H9 (cell line): Measurements from ENCODE around the gene CSHL1. TPM values are rescaled to one million over a fixed set of nuclear protein-coding genes. Genes with fewer than 3 reads are reported as not detected.
A peak's percentile ranks its signal among the peaks of the same experiment; 100 is the strongest.
"Not testable (repeated sequence)": the region's sequence is repeated elsewhere in the genome, so short reads cannot be mapped to it uniquely, and the experiment has no call there.

Experiments used
- DNase-seq: peaks from one replicate; pipeline ENCODE4 v3.0.0-alpha.2; 2017
- H2AFZ ChIP-seq: one replicate; pipeline ENCODE4 v1.6.1; 2013; ENCODE audit warnings: mild to moderate bottlenecking, low read length, control low read depth, moderate library complexity
- H2AK5ac ChIP-seq: 2 replicates; pipeline ENCODE4 v1.6.1; 2013; ENCODE audit warnings: low read length, control low read depth, mixed read lengths; ENCODE audit not compliant: insufficient read length
- H2BK120ac ChIP-seq: one replicate; pipeline ENCODE4 v1.6.1; 2013; ENCODE audit warnings: low read depth, mild to moderate bottlenecking, low read length, control low read depth, inconsistent platforms; ENCODE audit not compliant: poor library complexity, severe bottlenecking
- H2BK12ac ChIP-seq: 2 replicates; pipeline ENCODE4 v1.6.1; 2013; ENCODE audit warnings: low read length, control low read depth, mixed read lengths, low read depth; ENCODE audit not compliant: insufficient read length
- H2BK15ac ChIP-seq: 2 replicates; pipeline ENCODE4 v1.6.1; 2013; ENCODE audit warnings: low read depth, low read length, control low read depth
- H2BK20ac ChIP-seq: one replicate; pipeline ENCODE4 v1.6.1; 2013; ENCODE audit warnings: low read depth, mild to moderate bottlenecking, low read length, control low read depth, inconsistent platforms; ENCODE audit not compliant: poor library complexity, severe bottlenecking
- H2BK5ac ChIP-seq: 2 replicates; pipeline ENCODE4 v1.6.1; 2013; ENCODE audit warnings: low read length, control low read depth, mixed read lengths; ENCODE audit not compliant: insufficient read length
- H3K14ac ChIP-seq: 2 replicates; pipeline ENCODE4 v1.6.1; 2013; ENCODE audit warnings: low read length, control low read depth; ENCODE audit not compliant: insufficient read depth
- H3K18ac ChIP-seq: 2 replicates; pipeline ENCODE4 v1.6.1; 2013; ENCODE audit warnings: low read depth, mild to moderate bottlenecking, mixed read lengths, low read length, control low read depth; ENCODE audit not compliant: insufficient read length
- H3K23ac ChIP-seq: 2 replicates; pipeline ENCODE4 v1.6.1; 2013; ENCODE audit warnings: low read length, control low read depth, mixed read lengths, low read depth; ENCODE audit not compliant: insufficient read length
- H3K23me2 ChIP-seq: 2 replicates; pipeline ENCODE4 v1.6.1; 2013; ENCODE audit warnings: low read depth, mild to moderate bottlenecking, mixed read lengths, low read length, control low read depth; ENCODE audit not compliant: insufficient read length, poor library complexity, severe bottlenecking
- H3K27ac ChIP-seq: 2 replicates; pipeline ENCODE4 v1.5.1; 2013; ENCODE audit warnings: low read length, control low read depth, mixed read lengths, low read depth; ENCODE audit not compliant: insufficient read length
- H3K27me3 ChIP-seq: 2 replicates; pipeline ENCODE4 v1.6.1; 2013; ENCODE audit warnings: low read length, control low read depth, inconsistent platforms; ENCODE audit not compliant: insufficient read depth
- H3K4ac ChIP-seq: 2 replicates; pipeline ENCODE4 v1.6.1; 2013; ENCODE audit warnings: low read depth, mild to moderate bottlenecking, control low read depth, inconsistent platforms, low read length, moderate library complexity
- H3K4me1 ChIP-seq: 2 replicates; pipeline ENCODE4 v1.6.1; 2013; ENCODE audit warnings: low read length, control low read depth, inconsistent platforms; ENCODE audit not compliant: insufficient read depth
- H3K4me2 ChIP-seq: 2 replicates; pipeline ENCODE4 v1.6.1; 2013; ENCODE audit warnings: low read length, control low read depth, mixed read lengths; ENCODE audit not compliant: insufficient read length, insufficient read depth
- H3K56ac ChIP-seq: 2 replicates; pipeline ENCODE4 v1.6.1; 2013; ENCODE audit warnings: low read depth, mild to moderate bottlenecking, mixed read lengths, low read length, control low read depth; ENCODE audit not compliant: insufficient read length
- H3K79me1 ChIP-seq: 2 replicates; pipeline ENCODE4 v1.6.1; 2013; ENCODE audit warnings: low read depth, mild to moderate bottlenecking, moderate library complexity, low read length, control low read depth, inconsistent platforms; ENCODE audit not compliant: insufficient read depth, poor library complexity, severe bottlenecking
- H3K79me2 ChIP-seq: 2 replicates; pipeline ENCODE4 v1.6.1; 2013; ENCODE audit warnings: low read length, control low read depth, inconsistent platforms; ENCODE audit not compliant: insufficient read depth
- H3K9ac ChIP-seq: 2 replicates; pipeline ENCODE4 v1.6.1; 2013; ENCODE audit warnings: low read length, control low read depth, mixed read lengths; ENCODE audit not compliant: insufficient read length; ENCODE audit errors: extremely low read depth
- H3K9me3 ChIP-seq: one replicate; pipeline ENCODE4 v1.6.1; 2013; ENCODE audit warnings: low read depth, low read length, inconsistent platforms; ENCODE audit not compliant: control insufficient read depth
- H3T11ph ChIP-seq: one replicate; pipeline ENCODE4 v1.6.1; 2013; ENCODE audit warnings: mild to moderate bottlenecking, low read length, control low read depth, inconsistent platforms
- H4K20me1 ChIP-seq: one replicate; pipeline ENCODE4 v1.6.1; 2013; ENCODE audit not compliant: control insufficient read depth, insufficient read length, insufficient read depth
- H4K5ac ChIP-seq: 2 replicates; pipeline ENCODE4 v1.6.1; 2013; ENCODE audit warnings: low read depth, mild to moderate bottlenecking, mixed read lengths, low read length, control low read depth; ENCODE audit not compliant: insufficient read length
- H4K8ac ChIP-seq: replicated peaks from 2 replicates; pipeline ENCODE4 v1.6.1; 2013; ENCODE audit warnings: low read length, control low read depth, mixed read lengths, low read depth; ENCODE audit not compliant: insufficient read length
- H4K91ac ChIP-seq: 2 replicates; pipeline ENCODE4 v1.6.1; 2013; ENCODE audit warnings: low read depth, mild to moderate bottlenecking, moderate library complexity, mixed read lengths, low read length, control low read depth; ENCODE audit not compliant: insufficient read length
- H3K27ac Mint-ChIP-seq, 3 experiments: 2 replicates in 2 of 3; 3 replicates in 1 of 3; pipeline ENCODE4 v1.8.0; 2020 to 2021; ENCODE audit warnings: mixed read lengths in 3 of 3, mild to moderate bottlenecking in 1 of 3, moderate library complexity in 1 of 3
- H3K27me3 Mint-ChIP-seq: 2 replicates; pipeline ENCODE4 v1.8.0; 2021; ENCODE audit warnings: low read depth, mild to moderate bottlenecking, moderate library complexity, mixed read lengths
- H3K36me3 Mint-ChIP-seq, 3 experiments: 2 replicates in 2 of 3; 3 replicates in 1 of 3; pipeline ENCODE4 v1.8.0; 2020 to 2021; ENCODE audit warnings: low read depth in 3 of 3, mixed read lengths in 3 of 3; ENCODE audit not compliant: insufficient read depth in 1 of 3
- H3K4me1 Mint-ChIP-seq, 2 experiments: 2 replicates each; pipeline ENCODE4 v1.8.0; 2020; ENCODE audit warnings: mixed read lengths in 2 of 2
- H3K4me3 Mint-ChIP-seq, 2 experiments: 2 replicates in 1 of 2; 3 replicates in 1 of 2; pipeline ENCODE4 v1.8.0; 2020 to 2021; ENCODE audit warnings: mild to moderate bottlenecking in 2 of 2, mixed read lengths in 2 of 2, moderate library complexity in 1 of 2
- H3K9me3 Mint-ChIP-seq, 2 experiments: 2 replicates in 1 of 2; 3 replicates in 1 of 2; pipeline ENCODE4 v1.8.0; 2020; ENCODE audit warnings: mild to moderate bottlenecking in 2 of 2, mixed read lengths in 2 of 2, moderate library complexity in 1 of 2
- WGBS: extraction: QIAGEN DNeasy Blood & Tissue Kit; methylation state at CpG from one replicate; pipeline ENCODE4 v1.1.7; 2013; ENCODE audit warnings: missing lambda C conversion rate, low lambda C conversion rate, mixed read lengths; ENCODE audit not compliant: insufficient read length; ENCODE audit errors: extremely low coverage; 5-methylcytosine and 5-hydroxymethylcytosine counted together
- total RNA-seq: library from RNA; stranded (reverse); gene quantifications from 2 replicates; pipeline ENCODE4 v1.2.1, GENCODE V29; 2021
- TF ChIP-seq, protein P1 (sequence below): fragments of 200-600 bp; sonication (generic); conservative IDR thresholded peaks from 3 replicates; pipeline ENCODE4 v1.8.0; 2021; ENCODE audit warnings: antibody characterized with exemption, mild to moderate bottlenecking

The CSHL1 gene
- total RNA-seq, 1 experiment from 2014 or later = not detected

DNA sequence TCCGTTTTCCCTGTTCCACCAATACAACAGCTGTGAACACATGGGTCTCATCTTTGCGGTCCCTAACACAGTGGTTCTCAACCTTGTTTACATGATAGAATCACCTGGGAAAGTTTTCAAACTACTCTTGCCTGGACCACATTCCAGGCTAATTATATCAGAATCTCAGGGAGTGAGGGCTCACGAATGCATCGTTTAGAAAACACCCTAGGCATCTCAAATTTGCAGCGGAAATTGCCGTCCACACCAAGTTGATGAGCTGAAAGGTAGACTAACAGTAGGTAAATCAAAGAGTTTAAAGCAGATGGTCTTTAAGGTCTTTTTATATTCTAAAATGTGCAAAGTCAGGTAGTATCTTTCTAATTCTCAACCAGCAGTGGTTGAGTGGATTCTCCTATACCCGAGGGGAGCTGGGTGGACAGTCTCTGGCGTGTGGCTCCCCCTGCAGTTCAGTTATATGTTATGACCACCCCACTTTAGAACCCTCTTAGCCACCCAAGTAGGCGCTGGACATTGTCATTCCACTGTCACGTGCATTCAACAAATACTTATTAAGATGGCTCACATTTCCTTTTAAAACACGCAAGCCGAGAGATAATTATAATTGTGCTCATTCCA, 3.8 kb downstream of the CSHL1 start:
- H2AK5ac ChIP-seq, H3K27ac ChIP-seq, H3K18ac ChIP-seq, H3K36me3 Mint-ChIP-seq, H3K9me3 ChIP-seq, H2BK12ac ChIP-seq, H4K8ac ChIP-seq, H3K9me3 Mint-ChIP-seq, H3K4me3 Mint-ChIP-seq, H3T11ph ChIP-seq, H3K14ac ChIP-seq, H3K4ac ChIP-seq, H3K4me1 ChIP-seq, H3K27me3 ChIP-seq, H2BK120ac ChIP-seq, H2BK15ac ChIP-seq, H2BK5ac ChIP-seq, H3K23ac ChIP-seq, H3K79me2 ChIP-seq, H4K20me1 ChIP-seq, H2BK20ac ChIP-seq, H4K91ac ChIP-seq, H3K9ac ChIP-seq, H3K27ac Mint-ChIP-seq, H3K27me3 Mint-ChIP-seq, H3K23me2 ChIP-seq, H3K79me1 ChIP-seq, H3K56ac ChIP-seq, H2AFZ ChIP-seq, H3K4me2 ChIP-seq, H4K5ac ChIP-seq: not testable (repeated sequence)
- TF ChIP-seq, protein P1, sequence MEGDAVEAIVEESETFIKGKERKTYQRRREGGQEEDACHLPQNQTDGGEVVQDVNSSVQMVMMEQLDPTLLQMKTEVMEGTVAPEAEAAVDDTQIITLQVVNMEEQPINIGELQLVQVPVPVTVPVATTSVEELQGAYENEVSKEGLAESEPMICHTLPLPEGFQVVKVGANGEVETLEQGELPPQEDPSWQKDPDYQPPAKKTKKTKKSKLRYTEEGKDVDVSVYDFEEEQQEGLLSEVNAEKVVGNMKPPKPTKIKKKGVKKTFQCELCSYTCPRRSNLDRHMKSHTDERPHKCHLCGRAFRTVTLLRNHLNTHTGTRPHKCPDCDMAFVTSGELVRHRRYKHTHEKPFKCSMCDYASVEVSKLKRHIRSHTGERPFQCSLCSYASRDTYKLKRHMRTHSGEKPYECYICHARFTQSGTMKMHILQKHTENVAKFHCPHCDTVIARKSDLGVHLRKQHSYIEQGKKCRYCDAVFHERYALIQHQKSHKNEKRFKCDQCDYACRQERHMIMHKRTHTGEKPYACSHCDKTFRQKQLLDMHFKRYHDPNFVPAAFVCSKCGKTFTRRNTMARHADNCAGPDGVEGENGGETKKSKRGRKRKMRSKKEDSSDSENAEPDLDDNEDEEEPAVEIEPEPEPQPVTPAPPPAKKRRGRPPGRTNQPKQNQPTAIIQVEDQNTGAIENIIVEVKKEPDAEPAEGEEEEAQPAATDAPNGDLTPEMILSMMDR = peak; percentile 63
- no CpG with 5 or more reads among the region's 12 CpGs for WGBS
- H3K4me1 Mint-ChIP-seq = peaks cover 14 to 22% of the 10 kb centered on the region in 2 experiments
- DNase-seq = peak; percentile 62

DNA sequence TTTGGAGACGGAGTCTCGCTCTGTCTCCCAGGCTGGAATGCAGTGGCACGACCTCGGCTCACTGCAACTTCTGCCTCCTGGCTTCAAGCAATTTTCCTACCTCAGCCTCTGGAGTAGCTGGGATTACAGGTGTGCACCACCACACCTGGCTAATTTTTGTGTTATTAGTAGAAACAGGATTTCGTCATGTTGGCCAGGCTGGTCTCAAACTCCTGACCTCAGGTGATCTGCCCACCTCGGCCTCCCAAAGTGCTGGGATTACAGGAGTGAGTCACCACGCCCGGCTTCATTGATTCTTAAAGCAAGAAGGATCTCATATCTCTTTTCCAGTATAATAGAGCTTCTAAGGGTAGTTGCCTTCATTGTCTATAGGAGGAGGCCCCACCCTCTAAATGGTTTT, 6.3 kb downstream of the CSHL1 start:
- H3K36me3 Mint-ChIP-seq, H3K4me3 Mint-ChIP-seq: not testable (repeated sequence)

More for the DNA sequence above, 6.3 kb downstream of the CSHL1 start:
- H2BK20ac ChIP-seq, H4K91ac ChIP-seq, H3K27ac Mint-ChIP-seq, H2AFZ ChIP-seq, H2AK5ac ChIP-seq, H3K9me3 ChIP-seq, H2BK120ac ChIP-seq, DNase-seq, H2BK5ac ChIP-seq, H3K18ac ChIP-seq, H3K56ac ChIP-seq, H3K79me1 ChIP-seq, H3K27ac ChIP-seq, H3K9me3 Mint-ChIP-seq, H3K4me2 ChIP-seq, H3K23ac ChIP-seq, H3K23me2 ChIP-seq, H3K4ac ChIP-seq, H3K9ac ChIP-seq, H4K8ac ChIP-seq, H2BK12ac ChIP-seq, H3T11ph ChIP-seq, H3K4me1 ChIP-seq, H4K5ac ChIP-seq, H4K20me1 ChIP-seq, H3K14ac ChIP-seq, H2BK15ac ChIP-seq, H3K79me2 ChIP-seq, H3K27me3 ChIP-seq, H3K4me1 Mint-ChIP-seq: not testable (repeated sequence)
- peaks cover 12% of the 10 kb centered on the region for H3K27me3 Mint-ChIP-seq
- no CpG with 5 or more reads among the region's 8 CpGs for WGBS
